ENCODE results near the gene UQCR10. TPM values are rescaled to one million over a fixed set of nuclear protein-coding genes. Genes with fewer than 3 reads are reported as not detected.

The UQCR10 gene
- total and polyA plus RNA-seq, 2 of the 4 experiments (the other 2 are of a cell fraction): 103 to 260 TPM

GRCh38 chr22:29768052-29768693, 1.0 kb downstream of the UQCR10 start:
- H2AK5ac ChIP-seq (ENCODE audit: low read depth, low read length): 0 out of 2 replicates have a peak overlapping the region, but pooled peaks have one; percentile 6
- H2AFZ ChIP-seq (replicated peaks; ENCODE audit: low read length, poor library complexity): no peak overlapping the region
- peak overlapping the region; percentile 17; the same call in 1 of the 2 replicates for H4K5ac ChIP-seq (ENCODE audit: low read depth, low read length)
- peaks cover 8% of the 10 kb centered on the region; the same call in 1 of the 2 replicates for H3K4me1 ChIP-seq (ENCODE audit: control insufficient read depth, insufficient read depth, low read length)
- no peaks in the 10 kb centered on the region for H3K9me3 ChIP-seq (ENCODE audit: control insufficient read depth, insufficient read depth, low read length)
- H3K27ac ChIP-seq (ENCODE audit: insufficient read depth, low read length): peak overlapping the region; percentile 94; the same call in 1 of the 2 replicates
- peak overlapping the region; percentile 82 for H3K4me3 ChIP-seq (ENCODE audit: insufficient read depth, low read depth, low read length)
- intact Hi-C loops (cut with micrococcal nuclease): no loop called here
- H2BK120ac ChIP-seq (ENCODE audit: low read depth, low read length): no peak overlapping the region
- ChIA-PET CTCF (no interaction called here), POLR2A (ENCODE audit: unreplicated experiment) (no interaction called here)
- TSS peak; percentile 77 for BruUV-seq (replicated peaks)
- H3K56ac ChIP-seq (ENCODE audit: extremely low read depth, insufficient read depth, low read length): peak overlapping the region; percentile 82; the same call in 1 of the 2 replicates
- H3K79me1 ChIP-seq (ENCODE audit: low read depth in 1 of 2, low read length in 2 of 2): peaks cover 22 to 72% of the 10 kb centered on the region in 2 experiments
- peaks cover 9% of the 10 kb centered on the region for H3K9me1 ChIP-seq (ENCODE audit: insufficient read depth, low read length)
- H4K20me1 ChIP-seq (ENCODE audit: insufficient read depth, low read length): peaks cover 5% of the 10 kb centered on the region
- peaks cover 12% of the 10 kb centered on the region for H3K36me3 ChIP-seq (ENCODE audit: control insufficient read depth, insufficient read depth, low read length)
- H2BK20ac ChIP-seq (ENCODE audit: low read depth, low read length): no peak overlapping the region
- H3K18ac ChIP-seq (ENCODE audit: low read depth, low read length): no peak overlapping the region
- H3K27me3 ChIP-seq (ENCODE audit: control insufficient read depth, insufficient read depth, low read length): no peaks in the 10 kb centered on the region
- WGBS, 2 experiments (ENCODE audit: extremely low coverage in 2 of 2, insufficient read length in 1 of 2): 83% methylated on average over 1 of the region's 6 CpGs; no CpG with 5 or more reads in 1 of the 2 experiments
- in situ Hi-C loops (cut with MboI; ENCODE audit: low sequenced_read_pairs): no loop called here
- H3K9ac ChIP-seq (ENCODE audit: low read depth, low read length): peak overlapping the region; percentile 96
- H3K14ac ChIP-seq (replicated peaks; ENCODE audit: low read depth, low read length): peak overlapping the region; percentile 100
- H3K4me2 ChIP-seq (ENCODE audit: low read depth, low read length): peak overlapping the region; percentile 89
- ATAC-seq (ENCODE audit: low read depth): no peak
- H2BK15ac ChIP-seq (ENCODE audit: low read depth, low read length): no peak overlapping the region
- H4K8ac ChIP-seq (ENCODE audit: low read depth in 2 of 2, low read length in 2 of 2): peak overlapping the region; percentile 89 to 99; a peak in 3 of 4 replicates
- H3K23ac ChIP-seq (ENCODE audit: low read depth, low read length): peak overlapping the region; percentile 100
- H4K91ac ChIP-seq (ENCODE audit: insufficient read depth, low read depth, low read length): peak overlapping the region; percentile 99; the same call in 1 of the 2 replicates
- dilution Hi-C loops (cut with HindIII; ENCODE audit: low sequenced_read_pairs, unreplicated experiment): no loop called here
- peak overlapping the region; percentile 98 for H2AK9ac ChIP-seq (replicated peaks; ENCODE audit: low read depth, low read length, poor library complexity)
- H2BK5ac ChIP-seq (ENCODE audit: low read depth, low read length, poor library complexity, severe bottlenecking): peak overlapping the region; percentile 98
- no peak for DNase-seq
- H3K4ac ChIP-seq (ENCODE audit: low read depth, low read length): peak overlapping the region; percentile 99
- no peak for TF ChIP-seq RFX5 (IDR thresholded peaks at IDR 0.05; ENCODE audit: low read depth, low read length)
- TF ChIP-seq NFE2L2 (IDR thresholded peaks at IDR 0.05; ENCODE audit: low read depth, low read length): no peak
- no peak for TF ChIP-seq CHD1 (IDR thresholded peaks at IDR 0.05; ENCODE audit: low read depth, low read length)
- TF ChIP-seq MAFK (IDR thresholded peaks at IDR 0.05; ENCODE audit: low read depth, low read length): no peak
- TF ChIP-seq MXI1 (IDR thresholded peaks at IDR 0.05; ENCODE audit: borderline replicate concordance, low read depth, low read length): no peak
- TF ChIP-seq BHLHE40 (IDR thresholded peaks at IDR 0.05; ENCODE audit: low read depth, low read length): no peak
- no peak; the same call in 1 of the 2 replicates for TF ChIP-seq POLR2A (IDR thresholded peaks at IDR 0.05; ENCODE audit: low read depth, low read length)
- TF ChIP-seq SMC3 (IDR thresholded peaks at IDR 0.05; ENCODE audit: low read depth, low read length): no peak
- no peak for TF ChIP-seq RCOR1 (IDR thresholded peaks at IDR 0.05; ENCODE audit: insufficient replicate concordance, low read length)
- TF ChIP-seq MAZ (IDR thresholded peaks at IDR 0.05; ENCODE audit: borderline replicate concordance, low read depth, low read length): no peak
- no peak for TF ChIP-seq USF2 (IDR thresholded peaks at IDR 0.05; ENCODE audit: low read depth, low read length)
- no peak for TF ChIP-seq CEBPB (IDR thresholded peaks at IDR 0.05; ENCODE audit: low read depth, low read length)
- TF ChIP-seq ELK1 (IDR thresholded peaks at IDR 0.05; ENCODE audit: borderline replicate concordance, low read depth, low read length): no peak
- TF ChIP-seq FOS (IDR thresholded peaks at IDR 0.05; ENCODE audit: low read depth, low read length): no peak
- TF ChIP-seq CTCF (conservative IDR thresholded peaks at IDR 0.05; ENCODE audit: low read depth, low read length): no peak
